Tibial nerve (tissue), 4 donors: ENCODE data around the gene CRHR1.

Source experiments
- EP300 ChIP-seq, 2 donors: sonication (generic); formaldehyde crosslinking; IDR thresholded peaks; one replicate each; pipeline ENCODE4 v1.6.1; 2017; ENCODE audit warnings: antibody characterized with exemption in 2 of 2, mild to moderate bottlenecking in 1 of 2
- TF ChIP-seq, protein P1 (sequence below), 5 experiments: fragments of 200-600 bp in 3 of 5; fragments of 450-650 bp in 2 of 5; sonication (generic) in 3 of 5; IDR thresholded peaks; one replicate each; pipeline ENCODE4 v1.5.1; 2016 to 2019; ENCODE audit warnings: antibody characterized with exemption in 5 of 5, mild to moderate bottlenecking in 3 of 5, moderate library complexity in 2 of 5

- TF ChIP-seq, protein P1, sequence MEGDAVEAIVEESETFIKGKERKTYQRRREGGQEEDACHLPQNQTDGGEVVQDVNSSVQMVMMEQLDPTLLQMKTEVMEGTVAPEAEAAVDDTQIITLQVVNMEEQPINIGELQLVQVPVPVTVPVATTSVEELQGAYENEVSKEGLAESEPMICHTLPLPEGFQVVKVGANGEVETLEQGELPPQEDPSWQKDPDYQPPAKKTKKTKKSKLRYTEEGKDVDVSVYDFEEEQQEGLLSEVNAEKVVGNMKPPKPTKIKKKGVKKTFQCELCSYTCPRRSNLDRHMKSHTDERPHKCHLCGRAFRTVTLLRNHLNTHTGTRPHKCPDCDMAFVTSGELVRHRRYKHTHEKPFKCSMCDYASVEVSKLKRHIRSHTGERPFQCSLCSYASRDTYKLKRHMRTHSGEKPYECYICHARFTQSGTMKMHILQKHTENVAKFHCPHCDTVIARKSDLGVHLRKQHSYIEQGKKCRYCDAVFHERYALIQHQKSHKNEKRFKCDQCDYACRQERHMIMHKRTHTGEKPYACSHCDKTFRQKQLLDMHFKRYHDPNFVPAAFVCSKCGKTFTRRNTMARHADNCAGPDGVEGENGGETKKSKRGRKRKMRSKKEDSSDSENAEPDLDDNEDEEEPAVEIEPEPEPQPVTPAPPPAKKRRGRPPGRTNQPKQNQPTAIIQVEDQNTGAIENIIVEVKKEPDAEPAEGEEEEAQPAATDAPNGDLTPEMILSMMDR (IDR thresholded peaks at IDR 0.05), result no peak
- no peak for TF ChIP-seq EP300 (IDR thresholded peaks at IDR 0.05)
Observed at GRCh38 chr17:45749831-45750335, 34.2 kb upstream of the CRHR1 start.
